IMR-90 (cell line): ENCODE results near the gene CDC34.

Experiments used
- MAFK ChIP-seq: IDR thresholded peaks from 2 replicates; pipeline ENCODE4 v1.6.1; 2012; ENCODE audit warnings: low read depth, low read length, improper control_type of control experiment
- MAZ ChIP-seq: IDR thresholded peaks from 2 replicates; pipeline ENCODE4 v1.6.1; 2012; ENCODE audit warnings: low read depth, mild to moderate bottlenecking, low read length, improper control_type of control experiment, moderate library complexity, borderline replicate concordance
- MXI1 ChIP-seq: IDR thresholded peaks from 2 replicates; pipeline ENCODE4 v1.6.1; 2012; ENCODE audit warnings: low read depth, mild to moderate bottlenecking, low read length, moderate library complexity, borderline replicate concordance
- POLR2A ChIP-seq: IDR thresholded peaks from 2 replicates; pipeline ENCODE4 v1.6.1; 2012; ENCODE audit warnings: mild to moderate bottlenecking, low read depth, low read length
- RAD21 ChIP-seq: IDR thresholded peaks from 2 replicates; pipeline ENCODE4 v1.6.1; 2012; ENCODE audit warnings: low read length, improper control_type of control experiment
- RCOR1 ChIP-seq: IDR thresholded peaks from 2 replicates; pipeline ENCODE4 v1.6.1; 2012; ENCODE audit warnings: mild to moderate bottlenecking, low read length, improper control_type of control experiment; ENCODE audit not compliant: insufficient replicate concordance
- SMC3 ChIP-seq: fragments of 150-350 bp; IDR thresholded peaks from 2 replicates; pipeline ENCODE4 v1.6.1; 2016; ENCODE audit warnings: low read depth, mild to moderate bottlenecking, antibody characterized with exemption, low read length, moderate library complexity
- TF ChIP-seq, protein P1 (sequence below): conservative IDR thresholded peaks from 2 replicates; pipeline ENCODE4 v1.5.1; 2012; ENCODE audit warnings: mild to moderate bottlenecking, low read depth, low read length, improper control_type of control experiment
- TF ChIP-seq, protein P2 (sequence below): fragments of 150-350 bp; IDR thresholded peaks from 2 replicates; pipeline ENCODE4 v1.6.1; 2017; ENCODE audit warnings: mild to moderate bottlenecking, antibody characterized with exemption, low read length, low read depth

DNA sequence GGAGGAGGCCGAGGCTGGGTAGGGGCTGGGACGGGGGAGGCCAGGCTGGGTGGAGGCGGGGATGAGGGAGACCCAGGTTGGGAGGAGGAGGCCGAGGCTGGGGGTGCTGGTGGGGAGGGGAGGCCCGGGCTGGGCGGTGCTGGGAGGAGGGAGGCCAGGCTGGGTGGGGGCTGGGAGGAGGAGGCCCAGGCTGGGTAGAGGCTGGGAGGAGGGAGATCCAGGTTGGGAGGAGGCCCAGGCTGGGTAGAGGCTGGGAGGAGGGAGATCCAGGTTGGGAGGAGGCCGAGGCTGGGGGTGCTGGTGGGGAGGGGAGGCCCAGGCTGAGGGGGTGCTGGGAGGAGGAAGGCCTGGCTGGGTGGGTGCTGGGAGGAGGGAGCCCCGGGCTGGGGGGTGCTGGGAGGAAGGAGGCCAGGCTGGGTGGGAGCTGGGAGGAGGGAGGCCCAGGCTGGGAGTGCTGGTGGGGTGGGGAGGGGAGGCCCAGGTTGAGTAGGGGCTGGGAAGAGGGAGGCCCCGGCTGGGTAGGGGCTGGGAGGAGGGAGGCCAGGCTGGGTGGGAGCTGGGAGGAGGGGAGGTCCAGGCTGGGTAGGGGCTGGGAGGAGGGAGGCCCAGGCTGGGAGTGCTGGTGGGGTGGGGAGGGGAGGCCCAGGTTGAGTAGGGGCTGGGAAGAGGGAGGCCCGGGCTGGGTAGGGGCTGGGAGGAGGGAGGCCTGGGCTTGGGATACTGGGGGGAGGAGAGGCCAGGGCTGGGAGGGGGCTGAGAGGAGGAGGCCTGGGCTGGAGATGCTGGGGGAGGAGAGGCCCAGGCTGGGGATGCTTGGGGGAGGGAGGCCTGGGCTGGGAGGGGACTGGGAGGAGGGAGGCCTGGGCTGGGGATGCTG, 13.6 kb upstream of the CDC34 start:
- TF ChIP-seq, protein P1, sequence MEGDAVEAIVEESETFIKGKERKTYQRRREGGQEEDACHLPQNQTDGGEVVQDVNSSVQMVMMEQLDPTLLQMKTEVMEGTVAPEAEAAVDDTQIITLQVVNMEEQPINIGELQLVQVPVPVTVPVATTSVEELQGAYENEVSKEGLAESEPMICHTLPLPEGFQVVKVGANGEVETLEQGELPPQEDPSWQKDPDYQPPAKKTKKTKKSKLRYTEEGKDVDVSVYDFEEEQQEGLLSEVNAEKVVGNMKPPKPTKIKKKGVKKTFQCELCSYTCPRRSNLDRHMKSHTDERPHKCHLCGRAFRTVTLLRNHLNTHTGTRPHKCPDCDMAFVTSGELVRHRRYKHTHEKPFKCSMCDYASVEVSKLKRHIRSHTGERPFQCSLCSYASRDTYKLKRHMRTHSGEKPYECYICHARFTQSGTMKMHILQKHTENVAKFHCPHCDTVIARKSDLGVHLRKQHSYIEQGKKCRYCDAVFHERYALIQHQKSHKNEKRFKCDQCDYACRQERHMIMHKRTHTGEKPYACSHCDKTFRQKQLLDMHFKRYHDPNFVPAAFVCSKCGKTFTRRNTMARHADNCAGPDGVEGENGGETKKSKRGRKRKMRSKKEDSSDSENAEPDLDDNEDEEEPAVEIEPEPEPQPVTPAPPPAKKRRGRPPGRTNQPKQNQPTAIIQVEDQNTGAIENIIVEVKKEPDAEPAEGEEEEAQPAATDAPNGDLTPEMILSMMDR: no peak
- no peak for TF ChIP-seq POLR2A
- peak; percentile 88; the same call in 1 of the 2 replicates for TF ChIP-seq MAZ
- TF ChIP-seq RAD21: no peak
- TF ChIP-seq SMC3: no peak
- TF ChIP-seq RCOR1: no peak
- no peak for TF ChIP-seq MXI1
- no peak for TF ChIP-seq MAFK
- TF ChIP-seq, protein P2, sequence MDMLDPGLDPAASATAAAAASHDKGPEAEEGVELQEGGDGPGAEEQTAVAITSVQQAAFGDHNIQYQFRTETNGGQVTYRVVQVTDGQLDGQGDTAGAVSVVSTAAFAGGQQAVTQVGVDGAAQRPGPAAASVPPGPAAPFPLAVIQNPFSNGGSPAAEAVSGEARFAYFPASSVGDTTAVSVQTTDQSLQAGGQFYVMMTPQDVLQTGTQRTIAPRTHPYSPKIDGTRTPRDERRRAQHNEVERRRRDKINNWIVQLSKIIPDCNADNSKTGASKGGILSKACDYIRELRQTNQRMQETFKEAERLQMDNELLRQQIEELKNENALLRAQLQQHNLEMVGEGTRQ: no peak
